Measurements from ENCODE around the gene ALPG. TPM values are rescaled to one million over a fixed set of nuclear protein-coding genes. Genes with fewer than 3 reads are reported as not detected.
"Not testable (repeated sequence)": the region's sequence is repeated elsewhere in the genome, so short reads cannot be mapped to it uniquely, and the experiment has no call there.

The ALPG gene
- total and polyA plus RNA-seq, 2 donors (not counting 3 experiments of a cell fraction or from before 2014, with no cell fraction given) = not detected

DNA sequence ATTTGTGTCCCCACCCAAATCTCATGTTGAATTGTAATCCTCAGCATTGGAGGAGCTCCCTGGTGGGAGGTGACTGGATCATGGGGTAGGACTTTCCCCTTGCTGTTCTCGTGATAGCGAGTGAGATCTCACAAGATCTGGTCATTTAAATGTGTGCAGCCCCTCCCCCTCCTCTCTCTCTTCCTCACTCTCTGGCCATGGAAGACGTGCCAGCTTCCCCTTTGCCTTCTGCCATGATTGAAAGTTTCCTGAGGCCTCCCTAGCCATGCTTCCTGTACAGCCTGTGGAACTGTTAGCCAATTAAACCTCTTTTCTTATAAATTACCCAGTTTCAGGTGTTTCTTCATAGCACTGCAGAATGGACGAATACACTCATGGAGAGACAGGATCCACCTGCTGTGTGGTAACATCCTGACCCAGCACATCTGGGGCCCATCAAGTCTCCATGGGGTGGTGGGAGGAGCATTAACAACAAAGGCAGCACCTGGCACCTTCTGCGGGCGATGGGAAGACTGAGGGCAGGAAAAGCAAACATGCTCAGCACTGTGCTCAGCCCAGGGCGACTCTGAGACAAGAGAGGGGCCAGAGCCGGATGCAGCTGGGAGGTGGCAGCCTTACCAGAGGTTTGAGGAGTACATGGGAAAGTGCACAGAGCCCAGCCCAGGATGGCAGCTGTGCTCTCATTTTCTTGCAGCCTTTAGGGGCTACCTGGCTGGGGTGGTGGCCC lies 44.3 kb upstream of the ALPG start:
- Histone ChIP-seq H2AFZ (ENCODE audit: low read depth, low read length) (no peak overlapping the region), H3K9me1 (replicated peaks; ENCODE audit: control insufficient read depth, extremely low read depth, insufficient read depth, low read length) (no peaks in the 10 kb centered on the region), H3K79me2 (ENCODE audit: control insufficient read depth, insufficient read depth, low read length) (no peaks in the 10 kb centered on the region), H3K27me3 (ENCODE audit: control insufficient read depth in 2 of 2, insufficient read depth in 2 of 2, low read length in 2 of 2) (no peaks in the 10 kb centered on the region), H4K20me1 (replicated peaks; ENCODE audit: control insufficient read depth, extremely low read depth, insufficient read depth, low read length) (no peaks in the 10 kb centered on the region), H3K4me2 (ENCODE audit: insufficient read depth, low read length) (no peak overlapping the region), H3K27ac (ENCODE audit: insufficient read depth, low read depth, low read length) (no peak overlapping the region), H3K36me3 (ENCODE audit: control insufficient read depth in 2 of 2, extremely low read depth in 1 of 2, insufficient read depth in 2 of 2, low read length in 2 of 2) (no peaks in the 10 kb centered on the region), H3K9me3 (replicated peaks; ENCODE audit: control insufficient read depth, insufficient read depth, low read length) (no peaks in the 10 kb centered on the region), H3K9ac (replicated peaks; ENCODE audit: extremely low read depth, insufficient read depth, low read length) (no peak overlapping the region), H3K4me1 (ENCODE audit: control insufficient read depth, extremely low read depth, insufficient read depth, low read length) (no peaks in the 10 kb centered on the region), H3K4me3 (replicated peaks in 1 of 3; ENCODE audit: insufficient read depth in 1 of 3, low read depth in 1 of 3, low read length in 3 of 3) (no peak overlapping the region)
- intact Hi-C loops (cut with micrococcal nuclease) = no loop called here
- ChIA-PET POLR2A (no interaction called here), CTCF (no interaction called here)
- dilution Hi-C loops (cut with MboI; ENCODE audit: extremely low pct_ligation_motif_present, low sequenced_read_pairs) = no loop called here
- no peak for TF ChIP-seq POLR2A (IDR thresholded peaks at IDR 0.05; ENCODE audit: low read depth, low read length)
- TF ChIP-seq POLR2AphosphoS5 (IDR thresholded peaks at IDR 0.05; ENCODE audit: insufficient read depth, low read depth, low read length) = no peak
- TF ChIP-seq MAX (IDR thresholded peaks at IDR 0.05; ENCODE audit: insufficient read depth, insufficient read length) = no peak
- no peak for TF ChIP-seq JUN (IDR thresholded peaks at IDR 0.05; ENCODE audit: borderline replicate concordance, insufficient read depth, insufficient read length, low read depth)
- TF ChIP-seq MYC (IDR thresholded peaks at IDR 0.05; ENCODE audit: low read depth, low read length) = no peak
- TF ChIP-seq EZH2 (IDR thresholded peaks at IDR 0.05; ENCODE audit: borderline replicate concordance, low read depth, low read length, severe bottlenecking) = no peak
- TF ChIP-seq, protein P1, sequence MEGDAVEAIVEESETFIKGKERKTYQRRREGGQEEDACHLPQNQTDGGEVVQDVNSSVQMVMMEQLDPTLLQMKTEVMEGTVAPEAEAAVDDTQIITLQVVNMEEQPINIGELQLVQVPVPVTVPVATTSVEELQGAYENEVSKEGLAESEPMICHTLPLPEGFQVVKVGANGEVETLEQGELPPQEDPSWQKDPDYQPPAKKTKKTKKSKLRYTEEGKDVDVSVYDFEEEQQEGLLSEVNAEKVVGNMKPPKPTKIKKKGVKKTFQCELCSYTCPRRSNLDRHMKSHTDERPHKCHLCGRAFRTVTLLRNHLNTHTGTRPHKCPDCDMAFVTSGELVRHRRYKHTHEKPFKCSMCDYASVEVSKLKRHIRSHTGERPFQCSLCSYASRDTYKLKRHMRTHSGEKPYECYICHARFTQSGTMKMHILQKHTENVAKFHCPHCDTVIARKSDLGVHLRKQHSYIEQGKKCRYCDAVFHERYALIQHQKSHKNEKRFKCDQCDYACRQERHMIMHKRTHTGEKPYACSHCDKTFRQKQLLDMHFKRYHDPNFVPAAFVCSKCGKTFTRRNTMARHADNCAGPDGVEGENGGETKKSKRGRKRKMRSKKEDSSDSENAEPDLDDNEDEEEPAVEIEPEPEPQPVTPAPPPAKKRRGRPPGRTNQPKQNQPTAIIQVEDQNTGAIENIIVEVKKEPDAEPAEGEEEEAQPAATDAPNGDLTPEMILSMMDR (IDR thresholded peaks at IDR 0.05; ENCODE audit: extremely low read depth in 1 of 2, insufficient read depth in 1 of 2, low read depth in 1 of 2, low read length in 2 of 2) = no peak
- TF ChIP-seq FOS (IDR thresholded peaks at IDR 0.05; ENCODE audit: borderline replicate concordance, insufficient read depth, low read length) = no peak
- TF ChIP-seq GATA2 (IDR thresholded peaks at IDR 0.05; ENCODE audit: insufficient read depth, insufficient read length, low read depth, low read length) = no peak
- no peak for DNase-seq (ENCODE audit: low read depth, low spot score)
- no TSS peak for BruUV-seq (replicated peaks)
- FAIRE-seq = no peak

DNA sequence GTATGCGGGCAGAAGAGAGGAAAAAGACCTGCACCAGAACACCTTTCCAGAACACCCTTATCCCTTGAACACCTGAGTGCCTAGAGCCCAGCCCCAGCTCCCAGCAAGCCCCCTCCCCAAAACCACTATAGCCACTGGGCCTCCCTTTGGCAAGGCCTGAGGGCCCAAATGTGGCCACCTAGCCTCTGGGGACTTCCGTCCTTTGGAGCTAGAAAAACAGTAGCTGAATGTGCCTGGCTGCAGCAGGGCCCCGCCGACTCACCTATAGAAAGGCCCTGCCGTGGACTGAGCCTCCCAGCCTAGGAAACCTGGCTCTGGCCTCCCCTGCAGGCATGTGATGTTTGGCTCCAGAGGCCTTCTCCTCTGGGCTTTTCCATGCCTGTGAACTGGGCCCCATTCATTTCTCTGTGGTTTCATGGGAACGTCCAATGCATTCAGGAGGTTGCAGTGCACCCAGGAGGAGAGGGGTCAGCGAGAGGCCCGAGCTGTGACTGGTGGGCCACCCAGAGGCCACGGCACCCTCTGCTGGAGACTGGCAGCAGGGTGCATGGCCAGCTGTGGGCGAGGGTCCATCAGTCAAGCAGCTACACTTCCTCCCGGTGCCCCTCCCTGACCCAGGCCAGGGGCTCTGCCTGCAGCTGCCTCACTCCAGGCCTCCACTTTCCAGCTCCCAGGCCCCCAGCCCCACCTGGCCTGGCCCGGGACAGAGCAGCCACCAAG lies 43.4 kb upstream of the ALPG start:
- not testable (repeated sequence) for H3K4me2 ChIP-seq (ENCODE audit: insufficient read depth, low read length)

More for the DNA sequence above, 43.4 kb upstream of the ALPG start:
- H3K4me3 ChIP-seq (replicated peaks in 1 of 3; ENCODE audit: insufficient read depth in 1 of 3, low read depth in 1 of 3, low read length in 3 of 3); H3K9ac ChIP-seq (replicated peaks; ENCODE audit: extremely low read depth, insufficient read depth, low read length); dilution Hi-C loops (cut with MboI; ENCODE audit: extremely low pct_ligation_motif_present, low sequenced_read_pairs); H4K20me1 ChIP-seq (replicated peaks; ENCODE audit: control insufficient read depth, extremely low read depth, insufficient read depth, low read length); BruUV-seq (replicated peaks); H3K9me1 ChIP-seq (replicated peaks; ENCODE audit: control insufficient read depth, extremely low read depth, insufficient read depth, low read length); H3K27me3 ChIP-seq (ENCODE audit: control insufficient read depth in 2 of 2, insufficient read depth in 2 of 2, low read length in 2 of 2); H3K79me2 ChIP-seq (ENCODE audit: control insufficient read depth, insufficient read depth, low read length); H3K4me1 ChIP-seq (ENCODE audit: control insufficient read depth, extremely low read depth, insufficient read depth, low read length); H2AFZ ChIP-seq (ENCODE audit: low read depth, low read length); intact Hi-C loops (cut with micrococcal nuclease); DNase-seq (ENCODE audit: low read depth, low spot score); H3K9me3 ChIP-seq (replicated peaks; ENCODE audit: control insufficient read depth, insufficient read depth, low read length); H3K36me3 ChIP-seq (ENCODE audit: control insufficient read depth in 2 of 2, extremely low read depth in 1 of 2, insufficient read depth in 2 of 2, low read length in 2 of 2); FAIRE-seq; POLR2A ChIA-PET; H3K27ac ChIP-seq (ENCODE audit: insufficient read depth, low read depth, low read length): not testable (repeated sequence)
- CTCF ChIA-PET = interaction anchor here (1.4 kb wide), 1 partner anchor 438 kb away, joined by 4 read pairs; no protein-coding TSS in a partner anchor

Measured in endothelial cell of umbilical vein (primary cell).